GM18508 (cell line): ENCODE results near the gene ABLIM2.

Experiments
- ATAC-seq: cut with Tn5 transposase; IDR thresholded peaks from one replicate; pipeline ENCODE4 v1.9.1; 2021; ENCODE audit warnings: moderate number of reproducible peaks; ENCODE audit not compliant: insufficient read depth, unreplicated experiment

The ABLIM2 gene

DNA sequence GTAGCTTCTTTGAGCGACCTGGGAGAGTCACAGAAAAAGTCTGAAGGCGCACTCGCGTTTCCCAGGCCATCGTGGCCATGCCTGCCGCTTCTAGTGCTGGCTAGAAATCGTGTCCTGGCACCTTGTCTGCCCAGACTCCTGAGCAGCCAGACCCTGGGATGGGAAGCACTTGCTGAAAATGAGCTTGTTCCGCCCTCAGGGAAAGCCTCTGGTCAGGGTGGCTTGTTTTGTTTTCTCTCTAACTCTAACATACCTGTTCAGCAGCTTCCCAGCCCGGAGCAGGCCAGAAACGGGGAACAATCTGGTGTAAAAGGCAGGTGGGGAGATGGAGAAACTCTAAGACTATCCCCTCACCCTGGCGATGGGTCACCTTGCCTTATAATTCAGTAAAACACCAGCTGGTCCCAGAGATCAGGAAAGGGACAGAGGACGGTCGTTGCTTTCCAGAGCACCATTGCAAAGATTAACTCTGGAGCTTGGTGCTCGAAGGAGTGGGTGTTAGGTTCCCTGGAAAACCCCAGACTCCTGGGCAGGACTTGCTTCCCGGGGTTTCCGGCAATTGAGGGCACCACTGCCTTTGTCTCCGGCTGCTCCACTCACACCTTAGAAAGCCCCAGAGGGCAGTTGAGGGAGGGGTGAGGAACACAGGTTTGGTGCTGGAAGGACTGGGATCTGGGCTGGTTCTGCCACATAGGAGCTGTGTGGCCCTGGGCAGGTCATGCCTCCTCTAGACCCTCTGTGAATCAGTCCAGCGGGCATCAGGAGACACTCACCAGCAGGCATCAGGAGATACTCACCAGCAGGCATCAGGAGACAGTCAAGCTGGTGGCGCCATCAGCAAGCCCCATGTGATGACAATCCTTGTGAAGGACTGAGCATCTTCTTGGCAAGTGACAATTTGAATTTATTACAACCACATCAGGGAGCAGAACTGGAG, 36.0 kb upstream of the ABLIM2 start:
- ATAC-seq, result no peak

DNA sequence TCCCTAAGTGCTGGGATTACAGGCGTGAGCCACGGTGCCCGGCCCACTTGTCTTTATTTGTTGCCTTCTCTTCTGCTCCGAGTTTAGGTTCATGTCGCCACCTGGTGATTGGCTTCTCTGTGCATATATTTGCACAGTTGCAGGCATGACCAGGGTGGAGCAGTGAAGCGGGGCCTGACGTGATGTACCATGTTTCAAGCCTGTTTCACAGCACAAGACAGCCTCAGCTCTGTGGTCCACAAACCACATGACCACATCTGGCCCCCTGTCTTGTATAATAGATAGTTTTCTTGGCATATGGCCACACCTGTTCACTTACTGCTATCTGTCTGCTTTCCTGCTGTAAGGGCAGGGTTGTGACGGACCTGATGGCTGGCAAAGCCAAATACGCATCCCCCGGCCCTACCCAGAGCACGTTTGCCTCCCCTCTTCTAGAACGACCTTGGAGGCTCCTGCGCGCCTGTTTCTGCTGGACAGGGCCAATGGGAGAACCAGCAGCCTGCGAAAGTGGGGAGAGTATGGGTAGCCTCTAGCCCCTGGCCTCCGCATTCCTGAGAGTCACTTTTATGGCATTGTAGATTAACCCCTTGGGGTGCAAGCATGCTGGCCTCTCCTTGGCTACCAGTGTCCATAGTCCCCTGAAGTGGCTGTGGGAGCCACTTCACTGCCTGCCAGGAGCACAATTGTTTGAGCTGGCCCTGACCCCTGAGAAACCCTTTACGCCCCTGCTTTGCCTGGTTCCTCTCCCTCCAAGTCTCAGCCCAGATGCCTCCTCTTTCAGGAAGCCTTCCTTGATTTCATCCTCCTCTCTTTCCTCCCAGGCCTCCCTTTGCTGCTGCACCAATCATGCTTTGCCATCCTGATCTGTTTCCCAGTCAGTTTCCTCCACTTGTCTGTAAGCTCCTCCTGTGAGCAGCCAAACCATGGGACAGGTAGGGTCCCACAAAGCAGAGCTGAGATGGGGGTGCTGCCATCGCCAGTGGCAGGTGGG, 34.4 kb upstream of the ABLIM2 start:
- peak; percentile 77 for ATAC-seq

DNA sequence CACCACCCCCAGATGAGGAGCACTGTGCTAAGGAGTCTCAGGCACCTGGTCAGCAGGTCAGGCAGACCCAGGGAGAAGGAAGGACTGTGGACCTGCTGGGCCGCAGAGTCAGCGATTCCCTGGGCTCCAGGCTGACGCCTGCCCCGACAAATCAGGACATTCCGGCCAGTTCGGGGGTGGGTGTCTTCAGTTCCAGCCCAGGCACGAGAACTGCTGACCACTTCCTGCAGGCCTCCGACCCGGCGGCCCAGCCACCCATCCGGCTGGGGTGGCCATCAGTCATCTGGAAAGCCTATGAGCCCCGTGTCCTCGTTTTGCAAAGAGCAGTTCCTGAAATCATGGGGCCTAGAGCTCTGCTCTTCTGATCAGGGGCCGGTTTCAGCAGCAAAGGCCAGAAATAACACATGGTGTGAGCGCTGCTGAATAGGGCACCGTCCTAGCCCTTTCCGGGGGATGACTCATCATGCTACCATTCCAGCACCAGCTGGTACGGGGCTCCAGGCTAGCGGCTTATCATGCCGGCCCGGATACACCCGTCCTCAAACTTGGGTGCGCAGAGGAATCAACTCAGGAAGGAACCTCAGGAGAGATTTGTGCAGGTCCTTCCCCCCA, 32.6 kb upstream of the ABLIM2 start:
- ATAC-seq, result no peak

DNA sequence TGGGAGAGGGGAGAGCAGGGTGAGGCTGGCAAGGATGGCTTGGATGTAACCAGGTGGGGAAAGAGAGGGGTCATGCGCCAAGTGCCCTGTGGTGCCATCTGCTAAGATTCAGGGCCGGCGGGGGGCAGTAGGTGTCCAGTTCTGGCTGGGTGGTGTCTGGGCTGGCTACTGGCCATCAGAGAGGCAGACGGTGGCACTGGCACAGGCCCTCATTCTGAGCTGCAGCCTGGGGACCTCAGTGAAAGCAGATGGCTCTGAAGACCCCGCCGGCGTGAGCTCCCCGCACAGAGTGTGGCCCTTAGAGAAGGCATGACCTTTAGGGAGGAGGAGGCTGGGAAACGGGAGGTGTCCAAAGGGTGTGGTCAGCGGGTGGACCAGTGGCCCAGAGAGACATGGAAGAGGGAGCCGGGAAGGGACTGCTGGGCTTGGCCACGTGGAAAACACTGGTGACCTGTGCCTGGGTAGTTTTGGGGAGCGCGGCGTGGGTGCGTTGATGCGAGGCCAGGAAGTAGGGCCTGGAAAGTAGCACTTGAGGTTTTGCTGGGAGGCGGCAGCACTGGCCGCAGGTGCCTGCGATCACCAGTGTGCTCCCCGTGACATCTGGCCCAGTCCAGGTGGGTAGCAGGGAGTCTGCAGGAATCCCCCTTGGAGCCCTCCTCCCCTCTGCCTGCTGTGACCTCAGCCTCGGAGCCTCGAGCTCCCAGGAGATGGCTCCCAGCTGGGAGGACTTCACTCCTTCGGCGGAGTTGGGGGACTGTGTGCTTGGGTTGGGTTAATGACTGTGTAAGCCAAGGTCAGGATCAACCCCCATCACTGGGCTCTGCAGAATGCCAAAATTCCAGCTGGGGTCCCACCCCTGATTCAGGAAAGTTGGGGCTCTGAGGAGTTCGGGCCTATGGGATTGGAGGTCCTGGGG, 31.2 kb upstream of the ABLIM2 start:
- ATAC-seq, result no peak

DNA sequence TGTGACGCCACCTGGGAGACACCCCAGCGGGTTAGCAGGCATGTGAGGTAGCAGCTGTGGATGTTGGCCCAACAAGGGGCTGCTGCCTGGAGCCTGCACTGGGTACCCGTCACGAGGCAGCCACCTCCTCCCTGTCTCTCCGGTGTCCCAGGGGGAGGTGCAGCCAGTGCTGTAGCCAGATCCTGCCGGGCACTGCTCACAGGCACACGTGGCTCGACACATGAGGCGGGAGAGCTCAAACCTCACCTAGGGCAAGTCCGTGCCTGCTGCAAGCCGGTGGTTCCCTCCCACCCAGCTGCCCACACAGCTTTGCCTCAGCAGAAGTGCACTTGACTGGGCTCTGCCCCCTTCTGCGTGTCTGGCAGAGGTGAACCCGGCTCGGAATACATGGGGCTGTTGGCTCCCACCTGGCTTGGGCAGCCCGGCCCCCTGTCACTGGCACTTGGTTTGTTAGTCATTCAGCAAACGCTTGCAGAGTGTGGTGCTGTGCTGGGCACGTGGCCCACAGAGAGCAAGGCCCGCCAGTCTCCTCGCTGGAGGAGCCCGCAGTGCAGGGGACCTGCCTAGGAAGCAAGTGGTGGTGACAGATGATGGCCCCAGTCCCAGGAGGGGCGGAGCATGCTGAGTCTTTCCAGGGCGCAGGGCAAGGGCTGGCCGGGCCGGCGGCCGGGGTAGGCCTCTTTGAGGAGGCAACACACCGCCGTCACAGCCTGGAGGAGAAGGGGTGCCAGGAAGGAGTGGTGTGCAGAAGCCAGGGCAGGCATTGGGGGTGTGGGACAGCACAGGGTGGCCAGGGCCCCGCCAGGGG, 30.3 kb upstream of the ABLIM2 start:
- ATAC-seq, result no peak

GRCh38 chr4:8188085-8188484, 29.5 kb upstream of the ABLIM2 start:
- ATAC-seq, result no peak

GRCh38 chr4:8185930-8186329, 27.3 kb upstream of the ABLIM2 start:
- no peak for ATAC-seq

DNA sequence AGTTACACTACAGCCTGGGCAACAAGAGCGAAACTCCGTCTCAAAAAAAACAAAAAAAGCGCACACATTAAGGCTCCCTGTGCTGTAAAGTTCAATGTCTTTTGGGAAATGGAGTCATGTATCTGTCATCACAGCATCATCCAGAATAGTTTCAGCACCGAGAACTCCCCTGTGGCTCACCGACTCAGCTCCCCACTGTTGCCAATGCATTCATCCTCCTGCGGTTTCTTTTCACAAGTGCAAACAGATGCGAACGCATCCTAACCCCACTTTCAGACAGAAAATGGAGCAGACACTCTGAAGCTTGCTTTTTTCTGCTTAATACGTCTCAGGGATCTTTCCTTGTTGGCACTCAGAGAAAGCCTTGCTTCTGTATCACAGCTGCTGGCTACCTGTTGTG, 26.7 kb upstream of the ABLIM2 start:
- ATAC-seq, result no peak

GRCh38 chr4:8184061-8184460, 25.4 kb upstream of the ABLIM2 start:
- no peak for ATAC-seq

GRCh38 chr4:8182858-8183725, 24.5 kb upstream of the ABLIM2 start:
- ATAC-seq, result no peak

GRCh38 chr4:8182294-8182693, 23.7 kb upstream of the ABLIM2 start:
- ATAC-seq, result no peak

DNA sequence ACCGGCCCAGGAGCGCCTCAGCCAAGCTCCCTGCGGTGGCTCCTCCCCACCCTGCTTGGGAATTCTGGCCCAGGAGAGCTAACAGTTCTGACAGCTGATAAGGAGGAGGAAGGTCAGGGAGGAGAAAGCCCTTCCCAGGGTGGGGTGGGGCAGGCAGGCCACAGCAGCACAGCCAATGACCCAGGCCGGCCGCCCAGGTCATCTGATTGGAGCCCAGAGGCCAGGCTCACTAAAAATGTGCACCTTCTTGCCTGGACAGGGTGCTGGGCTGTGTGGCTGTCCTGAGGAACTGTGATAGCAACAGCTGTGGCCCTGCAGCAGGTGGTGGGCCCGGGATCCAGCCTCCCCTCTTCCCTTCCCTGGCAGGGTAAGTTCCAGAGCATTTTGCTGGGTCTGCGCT, 23.2 kb upstream of the ABLIM2 start:
- ATAC-seq, result no peak

GRCh38 chr4:8181119-8181518, 22.5 kb upstream of the ABLIM2 start:
- no peak for ATAC-seq

DNA sequence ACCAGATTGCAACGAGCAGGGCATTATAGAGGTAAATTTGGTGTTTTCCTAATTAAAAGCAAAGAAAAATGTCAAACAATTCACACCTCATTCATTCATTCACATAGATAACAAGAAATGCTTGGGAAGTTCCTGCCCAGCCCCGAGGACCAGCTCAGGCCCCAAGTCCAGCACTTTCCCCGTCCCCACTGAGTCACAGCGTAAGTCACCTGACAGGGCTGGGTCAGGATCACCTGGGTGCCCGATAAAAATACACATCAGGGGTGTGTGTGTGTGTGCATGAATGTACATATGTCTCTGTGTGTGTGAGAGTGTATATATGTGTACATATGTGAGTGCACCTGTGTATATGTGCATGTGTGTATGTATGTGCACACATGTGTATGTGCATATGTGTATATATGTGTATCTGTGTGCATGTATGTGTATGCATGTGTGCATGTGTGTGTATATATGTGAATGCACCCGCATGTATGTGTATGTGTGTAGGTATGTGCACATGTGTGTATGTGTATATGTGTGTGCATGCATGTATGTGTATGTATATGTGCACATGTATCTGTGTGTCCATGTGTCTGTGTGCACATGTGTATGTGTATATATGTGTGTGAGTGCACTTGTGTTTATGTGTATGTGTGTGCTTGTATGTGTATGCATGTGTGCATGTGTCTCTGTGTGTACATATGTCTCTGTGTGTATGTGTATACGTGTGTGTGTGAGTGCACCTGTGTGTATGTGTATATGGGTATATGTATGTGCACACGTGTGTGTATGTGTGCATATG, 21.9 kb upstream of the ABLIM2 start:
- ATAC-seq, result no peak

- no peak for ATAC-seq
These were observed 21.2 kb upstream of the ABLIM2 start for GRCh38 chr4:8179771-8180170.

- no peak for ATAC-seq
These were observed 20.5 kb upstream of the ABLIM2 start for GRCh38 chr4:8179074-8179473.

DNA sequence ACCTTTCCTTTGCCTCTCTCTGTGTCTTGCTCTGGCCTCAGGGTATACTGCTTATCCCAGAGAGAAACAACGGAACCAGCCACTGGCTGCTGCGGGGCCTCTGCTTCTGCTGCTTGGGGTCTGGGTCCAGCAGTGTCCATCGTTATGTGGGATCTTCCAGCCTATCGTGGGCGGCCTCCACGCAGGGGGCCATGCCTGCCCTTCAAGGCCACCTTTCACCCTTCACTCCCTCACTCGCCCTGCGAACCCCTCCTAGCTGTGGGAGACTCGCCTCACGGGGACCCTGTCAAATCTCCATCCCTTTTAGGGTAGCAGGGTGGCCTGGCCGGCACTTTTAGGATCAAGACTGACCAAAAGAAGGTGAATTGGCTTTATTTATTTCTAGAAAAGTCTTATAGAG, 19.3 kb upstream of the ABLIM2 start:
- ATAC-seq, result no peak
